ENCODE results near the gene FLNC. TPM values are rescaled to one million over a fixed set of nuclear protein-coding genes. Genes with fewer than 3 reads are reported as not detected.

The FLNC gene
- total RNA-seq, 1 donor from 2014 or later, result 204 TPM

DNA sequence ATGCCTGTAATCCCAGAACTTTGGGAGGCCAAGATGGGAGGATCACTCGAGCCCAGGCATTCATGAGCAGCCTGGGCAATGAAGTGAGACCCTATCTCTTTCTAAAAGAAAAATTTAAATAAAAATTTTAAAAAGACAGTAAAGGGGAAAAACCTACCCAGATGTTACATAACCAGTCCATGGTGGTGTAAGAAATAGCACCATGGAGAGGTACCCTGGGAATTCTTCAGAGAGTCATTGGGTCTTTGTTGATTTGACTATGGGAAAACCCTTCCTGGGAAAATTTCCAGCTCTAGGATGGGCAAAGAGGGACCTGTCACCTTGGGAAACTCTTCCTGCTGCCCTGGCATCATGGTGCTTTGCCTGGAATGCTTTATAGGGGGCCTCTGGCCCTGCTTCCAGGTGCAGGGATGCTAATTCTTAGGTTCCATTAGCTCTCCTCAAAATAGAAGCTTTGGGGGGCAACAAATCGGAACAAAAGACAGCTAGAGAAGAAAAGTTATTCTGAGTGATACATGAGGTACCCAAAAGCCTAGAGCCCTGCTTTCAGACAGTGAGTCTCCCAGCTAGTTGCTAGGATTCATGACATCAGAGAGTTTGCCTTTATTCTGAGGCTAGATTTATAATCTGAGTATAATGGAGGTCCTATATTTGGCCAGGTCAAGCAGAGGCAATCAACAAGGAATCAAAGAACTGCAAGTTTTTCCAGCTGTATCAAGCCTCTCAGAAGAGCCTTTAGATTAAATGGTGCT lies 28.4 kb upstream of the FLNC start:
- DNase-seq (ENCODE audit: low spot score), result no peak

DNA sequence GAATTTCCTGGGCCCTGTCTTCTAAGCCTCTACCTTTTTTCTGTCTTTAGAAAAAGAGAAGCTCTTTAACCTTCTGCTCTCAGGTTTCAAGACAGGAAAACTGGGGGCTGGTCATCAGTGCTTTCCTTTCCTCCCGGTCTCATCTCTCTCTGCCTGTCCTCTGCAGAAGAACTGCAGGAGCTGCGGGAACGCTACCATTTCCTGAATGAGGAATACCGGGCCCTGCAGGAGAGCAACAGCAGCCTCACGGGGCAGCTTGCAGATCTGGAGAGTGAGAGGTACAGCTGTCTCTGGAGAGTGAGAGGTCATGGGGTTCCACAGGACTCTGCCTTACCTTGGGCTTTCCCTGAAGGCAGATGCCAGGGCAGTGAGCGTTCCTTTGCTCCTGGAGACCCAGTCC lies 25.7 kb upstream of the FLNC start:
- no peak for DNase-seq (ENCODE audit: low spot score)

- DNase-seq (ENCODE audit: low spot score), result no peak
Observed at GRCh38 chr7:128805225-128805624, 25.0 kb upstream of the FLNC start.

GRCh38 chr7:128807191-128807590 lies 23.0 kb upstream of the FLNC start:
- no peak for DNase-seq (ENCODE audit: low spot score)

- DNase-seq (ENCODE audit: low spot score), result no peak
Observed at GRCh38 chr7:128809363-128809762, 20.8 kb upstream of the FLNC start.

GRCh38 chr7:128810473-128810872 lies 19.7 kb upstream of the FLNC start:
- no peak for DNase-seq (ENCODE audit: low spot score)

- no peak for DNase-seq (ENCODE audit: low spot score)
Observed at GRCh38 chr7:128810997-128811396, 19.2 kb upstream of the FLNC start.

- no peak for DNase-seq (ENCODE audit: low spot score)
Observed at GRCh38 chr7:128811631-128812430, 18.4 kb upstream of the FLNC start.

DNA sequence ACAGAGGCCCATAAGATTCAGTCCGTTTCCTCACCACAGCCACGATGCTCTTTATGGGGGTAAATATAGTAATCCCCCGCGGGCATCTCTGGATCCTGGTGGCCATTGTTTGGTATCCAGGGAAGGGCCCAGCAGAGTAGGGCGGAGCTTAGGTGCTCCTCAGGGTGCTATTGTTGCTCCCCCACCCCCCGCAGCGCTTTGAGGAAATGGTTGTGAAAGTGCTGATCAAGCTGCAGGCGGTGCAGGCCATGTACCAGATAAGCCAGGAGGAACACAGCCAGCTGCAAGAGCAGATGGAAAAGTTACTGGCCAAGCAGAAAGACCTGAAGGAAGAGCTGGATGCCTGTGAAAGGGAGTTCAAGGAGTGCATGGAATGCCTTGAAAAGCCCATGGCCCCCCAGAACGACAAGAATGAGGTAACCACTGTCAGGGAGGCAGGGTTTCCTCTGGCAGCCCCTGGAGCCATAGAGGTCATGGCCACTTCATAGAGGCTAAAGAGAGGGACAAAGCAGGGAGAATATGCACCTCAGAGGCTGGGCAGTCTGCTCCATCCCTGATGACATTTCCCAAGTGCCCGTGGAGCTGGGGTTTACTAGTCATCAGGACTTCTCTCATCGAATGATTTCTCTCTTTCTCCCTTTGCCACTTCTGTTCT lies 17.6 kb upstream of the FLNC start:
- peak; percentile 55 for DNase-seq (ENCODE audit: low spot score)

- no peak for DNase-seq (ENCODE audit: low spot score)
Observed at GRCh38 chr7:128814499-128814898, 15.7 kb upstream of the FLNC start.

GRCh38 chr7:128815289-128815942 lies 14.8 kb upstream of the FLNC start:
- DNase-seq (ENCODE audit: low spot score), result no peak

GRCh38 chr7:128818694-128819093 lies 11.5 kb upstream of the FLNC start:
- DNase-seq (ENCODE audit: low spot score), result no peak

GRCh38 chr7:128821724-128822123 lies 8.5 kb upstream of the FLNC start:
- DNase-seq (ENCODE audit: low spot score), result no peak

- DNase-seq (ENCODE audit: low spot score), result no peak
Observed at GRCh38 chr7:128826512-128826911, 3.7 kb upstream of the FLNC start.

- no peak for DNase-seq (ENCODE audit: low spot score)
Observed at GRCh38 chr7:128826916-128827247, 3.3 kb upstream of the FLNC start.

DNA sequence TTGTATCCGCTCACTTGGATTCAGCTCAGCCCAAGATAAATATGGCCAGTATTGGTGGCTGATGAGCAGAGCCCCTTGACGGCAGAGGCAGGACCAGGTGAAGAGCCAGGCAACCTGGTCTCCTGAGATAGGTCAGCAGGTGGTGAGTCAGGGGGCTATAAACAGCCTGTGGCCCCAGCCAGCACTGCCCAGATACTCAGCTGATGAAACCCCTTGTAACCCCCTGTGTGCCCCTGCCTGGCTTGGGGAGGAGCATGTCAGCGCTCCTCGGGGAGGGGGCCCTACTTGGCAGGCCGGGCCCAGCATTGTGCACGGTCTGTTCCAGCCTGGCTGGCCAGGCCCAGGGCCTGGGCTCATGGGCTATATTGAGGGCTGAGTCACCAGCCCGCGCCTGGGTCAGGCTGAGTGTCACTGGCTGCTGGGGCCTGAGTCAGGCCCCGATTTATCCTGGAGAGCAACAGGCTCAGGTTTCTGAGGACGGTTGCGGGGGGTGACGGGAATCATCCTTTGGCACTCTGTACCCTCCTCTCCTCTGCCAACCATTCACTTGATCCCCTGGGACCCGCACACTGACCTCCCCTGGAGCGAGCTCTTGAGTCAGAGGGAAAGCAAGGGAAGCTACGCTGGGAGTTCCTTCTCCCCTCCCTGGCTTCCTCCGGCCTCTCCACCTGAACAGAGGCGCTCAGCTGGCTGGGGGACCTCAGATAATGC lies 2.8 kb upstream of the FLNC start:
- peak; percentile 9 for DNase-seq (ENCODE audit: low spot score)

DNA sequence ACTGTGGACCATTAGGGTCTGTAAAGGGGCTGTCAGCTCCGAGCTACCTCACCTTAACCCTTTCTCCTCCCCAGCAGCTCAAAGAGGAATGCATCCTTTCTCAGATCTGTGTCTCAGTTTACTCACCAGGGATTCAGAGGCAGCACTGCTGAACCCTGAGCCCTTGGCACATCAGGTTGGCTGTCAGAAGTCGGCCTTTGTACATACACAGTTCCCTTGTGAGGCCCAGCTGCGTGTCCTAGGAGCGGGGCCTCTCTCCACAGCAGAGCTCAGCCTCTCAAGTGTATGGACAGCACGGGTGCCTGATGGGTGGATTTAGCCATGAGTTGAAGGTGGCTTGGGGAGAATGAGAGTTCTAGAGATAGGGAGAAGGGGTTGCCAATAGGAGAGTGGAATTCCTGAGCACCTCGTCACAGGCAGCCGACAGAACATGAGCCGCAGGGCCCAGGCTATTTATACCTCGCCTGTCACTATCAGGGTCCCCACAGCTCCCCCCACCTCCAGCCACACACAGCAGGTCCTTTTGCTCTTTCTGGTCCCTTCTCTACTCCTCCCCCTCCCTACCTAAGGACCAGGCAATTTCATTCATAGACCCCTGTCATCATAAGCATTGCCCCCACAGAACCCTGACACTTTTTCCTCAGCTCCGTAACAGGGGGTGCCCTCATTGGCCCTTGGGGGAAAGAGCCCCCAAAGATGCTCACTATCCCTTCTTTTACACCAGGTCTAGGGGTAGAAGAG lies 2.1 kb upstream of the FLNC start:
- DNase-seq (ENCODE audit: low spot score), result peak; percentile 77

GRCh38 chr7:128829391-128830166 lies 627 bp upstream of the FLNC start:
- peak; percentile 51 for DNase-seq (ENCODE audit: low spot score)

DNA sequence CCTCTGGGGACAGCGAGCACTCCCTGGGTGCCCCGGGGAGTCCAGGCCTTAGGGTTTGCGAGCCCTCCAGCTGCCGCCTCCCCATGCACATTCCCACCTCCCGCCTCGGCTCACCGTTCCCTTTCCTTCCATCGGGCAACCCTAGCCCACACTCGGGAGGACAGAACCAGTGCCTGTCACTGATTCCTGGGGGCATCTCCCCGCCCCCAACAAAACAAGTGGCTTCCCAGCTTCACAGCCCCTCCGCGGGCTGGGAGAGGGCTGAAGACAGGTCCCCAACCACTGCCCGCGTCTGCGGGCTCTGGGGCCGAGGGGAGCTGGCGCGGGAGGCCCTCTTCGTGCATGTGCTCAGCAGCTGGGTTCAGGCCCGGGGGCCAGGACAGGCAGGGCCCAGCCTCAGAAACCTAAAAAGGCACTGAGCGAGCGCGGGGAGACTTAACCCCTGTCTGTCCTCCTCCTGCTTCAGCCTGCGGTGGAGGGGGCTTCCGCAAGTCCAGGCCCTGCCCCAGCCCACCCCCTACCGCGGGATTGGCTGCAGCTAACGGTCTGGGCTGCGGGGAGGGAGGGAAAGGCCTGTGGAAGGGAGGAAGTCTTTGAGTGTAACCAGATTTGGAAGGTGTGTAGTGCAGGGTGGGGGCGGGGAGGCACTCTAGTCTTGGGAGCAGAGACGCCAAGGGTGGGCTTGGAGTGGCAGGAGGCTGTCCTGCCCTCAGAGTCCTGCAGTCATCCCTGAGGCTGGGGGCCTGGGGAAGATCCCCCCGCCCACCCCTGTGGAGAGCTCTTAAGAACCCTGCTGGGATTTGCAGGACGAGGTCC lies 1.2 kb downstream of the FLNC start:
- DNase-seq (ENCODE audit: low spot score), result peak; percentile 91
